ENCODE data around the gene PPCDC.
A peak's percentile ranks its signal among the peaks of the same experiment; 100 is the strongest.

The PPCDC gene

DNA sequence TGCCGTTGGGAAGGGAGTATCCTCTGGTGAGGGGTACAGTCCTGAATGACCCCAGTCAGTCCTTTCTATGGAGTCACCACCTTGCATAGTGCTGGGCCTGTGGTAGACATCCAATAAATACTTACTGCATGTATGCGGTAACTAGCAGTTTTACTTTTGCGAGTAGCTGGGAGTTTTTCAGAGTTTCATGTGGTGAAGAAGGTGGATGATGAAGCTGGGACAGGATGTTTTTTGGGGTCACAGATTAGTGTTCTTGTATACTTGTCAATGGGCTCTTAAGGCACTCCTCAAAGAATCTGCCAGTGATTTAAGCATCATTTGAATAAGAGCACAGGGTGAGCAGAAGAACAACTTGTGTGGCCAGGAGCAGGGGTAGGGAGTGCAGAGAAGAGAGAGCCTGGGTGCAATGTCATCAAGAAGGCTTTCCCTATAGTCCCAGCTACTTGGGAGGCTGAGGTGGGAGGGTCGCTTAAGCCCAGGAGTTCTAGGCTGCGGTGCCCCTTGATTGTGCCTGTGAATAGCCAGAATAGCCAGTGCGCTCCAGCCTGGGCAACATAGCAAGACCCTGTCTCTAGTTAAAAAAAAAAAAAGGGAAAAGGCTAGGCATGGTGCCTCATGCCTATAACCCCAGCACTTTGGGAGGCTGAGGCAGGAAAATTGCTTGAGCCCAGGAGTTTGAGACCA, 22.1 kb downstream of the PPCDC start:
- DNase-seq, result no peak

- DNase-seq, result no peak
These were observed 25.0 kb downstream of the PPCDC start for GRCh38 chr15:75048394-75048793.

- no peak for DNase-seq
These were observed 26.0 kb downstream of the PPCDC start for GRCh38 chr15:75049392-75049791.

- no peak for DNase-seq
These were observed 26.9 kb downstream of the PPCDC start for GRCh38 chr15:75050283-75050682.

DNA sequence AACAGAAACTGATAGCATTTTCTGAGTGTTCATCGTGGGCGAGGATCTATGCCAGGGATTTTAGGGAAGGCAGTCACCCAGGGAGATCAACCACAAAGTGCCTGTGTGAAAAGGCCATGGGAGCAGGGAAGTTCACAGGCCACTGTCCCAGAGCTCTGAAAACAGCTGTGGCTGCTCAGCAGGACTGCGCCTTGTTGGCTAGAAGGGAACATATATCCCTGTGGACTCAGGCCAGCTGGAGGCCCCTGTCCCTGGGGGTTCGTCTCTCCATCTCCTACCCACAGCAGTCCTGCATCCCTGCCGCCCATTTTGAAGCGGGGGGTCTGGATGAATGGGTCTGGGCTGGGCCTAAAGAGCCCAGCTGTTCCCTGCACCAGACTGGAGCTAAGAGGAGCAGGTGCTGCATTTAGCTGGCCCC, 27.8 kb downstream of the PPCDC start:
- peak; percentile 50 to 75 for DNase-seq

DNA sequence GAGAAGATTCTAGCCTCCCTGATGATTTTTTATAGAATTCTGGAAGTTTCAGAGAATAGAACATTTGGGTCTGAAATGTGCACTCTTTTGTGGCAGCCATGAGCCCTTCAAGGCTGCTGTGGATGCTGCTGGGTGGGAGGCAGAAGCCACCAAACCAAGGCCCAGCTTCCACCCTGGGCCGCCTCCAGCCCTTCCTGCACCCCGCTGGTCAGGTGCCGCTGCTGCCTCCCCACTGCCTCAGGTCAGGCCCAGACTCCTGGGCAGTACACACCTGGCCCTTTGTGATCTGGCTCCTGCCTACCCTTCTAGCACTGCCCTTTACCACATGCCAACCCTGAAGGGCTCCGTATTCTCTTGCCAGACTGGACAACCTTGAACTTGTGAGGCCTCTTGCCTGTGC, 28.3 kb downstream of the PPCDC start:
- DNase-seq, result no peak

GRCh38 chr15:75052972-75053747, 29.8 kb downstream of the PPCDC start:
- no peak for DNase-seq

- DNase-seq, result no peak
These were observed 30.3 kb downstream of the PPCDC start for GRCh38 chr15:75053748-75054125.

- no peak for DNase-seq
These were observed 30.9 kb downstream of the PPCDC start for GRCh38 chr15:75054172-75054897.

DNA sequence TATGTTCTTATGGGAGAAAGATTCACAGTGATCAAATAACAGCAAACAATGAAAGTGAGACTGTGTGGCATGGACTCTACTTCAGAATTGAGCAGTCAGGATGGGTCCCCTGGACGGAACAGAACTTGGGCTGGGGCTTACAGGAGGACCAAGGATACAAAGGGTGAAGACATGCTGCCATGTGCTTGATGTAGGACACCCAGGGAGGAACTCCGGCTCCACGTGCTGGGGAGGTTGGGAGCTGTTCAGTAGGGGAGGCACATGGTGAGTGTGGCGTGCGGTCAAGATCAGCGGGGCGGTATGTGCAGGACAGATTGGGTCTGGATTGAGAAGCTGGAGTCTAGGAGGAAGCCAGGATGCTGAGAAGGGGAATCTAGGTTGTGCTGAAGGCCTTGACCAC, 32.6 kb downstream of the PPCDC start:
- DNase-seq, result no peak

GRCh38 chr15:75058127-75058905, 34.9 kb downstream of the PPCDC start:
- no peak for DNase-seq

DNA sequence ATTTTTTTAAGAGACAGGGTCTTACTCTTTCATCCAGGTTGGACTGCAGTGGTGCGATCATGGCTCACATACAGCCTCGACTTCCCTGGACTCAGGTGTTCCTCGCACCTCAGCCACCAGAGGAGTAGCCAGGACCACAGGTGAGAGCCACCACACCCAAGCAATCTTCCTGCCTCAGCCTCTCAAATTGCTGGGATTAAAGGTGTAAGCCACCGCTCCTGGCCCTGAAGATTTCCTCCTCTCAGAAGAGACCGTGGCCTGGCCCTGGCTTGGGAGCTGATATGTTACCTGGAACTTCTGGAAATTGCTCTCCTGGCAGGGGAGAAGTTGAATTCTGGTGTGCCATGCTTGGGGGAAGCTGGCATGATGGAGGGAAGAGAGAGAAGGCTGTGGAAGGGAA, 36.2 kb downstream of the PPCDC start:
- DNase-seq, result no peak

DNA sequence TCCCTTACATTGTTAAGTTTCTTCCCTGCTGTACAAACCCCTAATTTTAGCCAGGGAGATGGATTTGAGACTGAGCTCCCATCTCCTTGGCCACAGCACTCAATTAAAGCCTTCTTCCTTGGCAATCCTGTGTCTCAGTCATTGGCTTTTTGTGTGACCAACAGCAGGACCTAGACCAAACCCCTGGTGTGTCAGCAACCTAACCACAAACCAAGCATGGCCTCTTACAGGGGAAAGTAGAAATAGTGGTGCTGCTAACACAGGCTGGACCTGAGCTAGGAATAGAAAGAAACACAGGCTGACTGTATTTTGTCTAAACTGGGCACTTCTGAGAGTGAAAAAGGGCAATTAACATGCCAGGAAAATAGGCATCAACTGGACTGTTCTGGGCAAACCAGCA, 37.9 kb downstream of the PPCDC start:
- DNase-seq, result peak; percentile 42 to 43

- DNase-seq, result no peak
These were observed 39.3 kb downstream of the PPCDC start for GRCh38 chr15:75062706-75063105.

GRCh38 chr15:75063338-75063737, 39.9 kb downstream of the PPCDC start:
- no peak for DNase-seq

- DNase-seq, result no peak
These were observed 40.5 kb downstream of the PPCDC start for GRCh38 chr15:75063889-75064288.

- DNase-seq, result peak; percentile 19 to 48
These were observed 41.5 kb downstream of the PPCDC start for GRCh38 chr15:75064846-75065245.

- DNase-seq, result no peak
These were observed 42.1 kb downstream of the PPCDC start for GRCh38 chr15:75065467-75065850.

GRCh38 chr15:75065851-75066509, 42.6 kb downstream of the PPCDC start:
- DNase-seq, result no peak

DNA sequence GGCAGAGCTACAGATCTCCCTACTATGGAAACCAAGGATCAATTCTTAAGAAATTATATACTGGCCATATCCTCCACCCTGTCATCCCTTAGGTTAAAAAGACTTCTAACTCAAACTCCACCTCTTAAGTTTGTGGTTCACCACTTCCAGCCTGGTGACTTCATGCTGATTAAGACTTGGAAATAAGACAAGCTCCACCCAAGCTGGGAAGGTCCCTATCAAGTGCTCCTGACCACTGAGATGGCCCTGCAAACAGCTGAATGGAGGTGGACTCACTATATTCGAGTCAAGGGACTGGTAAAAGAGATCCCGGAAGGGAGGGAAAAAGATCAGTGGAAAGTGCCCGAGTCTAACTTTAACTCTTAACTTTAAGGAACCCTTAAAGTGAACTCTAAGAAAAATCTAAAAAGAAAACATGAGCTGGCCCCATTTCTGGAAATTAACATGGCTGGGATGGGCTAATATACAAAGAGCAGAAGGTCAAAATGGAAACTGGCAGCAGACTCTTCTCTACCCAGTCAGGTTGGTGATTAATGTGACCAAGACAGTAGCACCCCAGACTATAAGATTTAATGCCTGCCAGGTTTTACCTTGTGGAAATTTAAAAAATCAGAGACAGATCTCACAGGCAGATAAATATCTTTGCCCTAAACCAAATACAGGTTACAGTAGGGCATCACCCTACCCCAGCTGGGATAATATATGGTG, 43.9 kb downstream of the PPCDC start:
- peak; percentile 68 to 78 for DNase-seq

DNA sequence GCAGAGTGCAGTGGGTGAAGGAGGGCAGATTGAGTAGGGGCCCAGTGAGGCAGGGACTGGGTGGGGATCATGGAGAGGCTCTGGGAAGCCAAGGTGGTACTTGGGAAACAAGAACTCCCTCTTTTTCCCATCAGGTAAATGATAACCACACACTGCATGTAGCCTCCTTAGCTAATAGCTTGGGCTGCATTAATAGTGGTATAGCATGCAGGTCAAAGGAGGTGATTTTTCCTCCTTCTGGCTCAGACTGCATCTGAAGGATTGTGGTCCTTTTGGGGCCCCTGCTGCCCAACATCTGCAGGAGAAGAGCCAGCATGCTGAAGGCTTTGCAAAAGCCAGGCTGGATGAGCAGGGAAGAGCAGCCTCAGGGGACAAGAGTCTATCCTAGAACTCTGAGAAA, 45.4 kb downstream of the PPCDC start:
- DNase-seq, result no peak
